GM18858 (cell line): ENCODE measurements around the gene KDM7A.
"Not testable (repeated sequence)": the region's sequence is repeated elsewhere in the genome, so short reads cannot be mapped to it uniquely, and the experiment has no call there.

Experiments used
- ATAC-seq: cut with Tn5 transposase; IDR thresholded peaks from one replicate; pipeline ENCODE4 v1.9.1; 2021; ENCODE audit not compliant: unreplicated experiment

KDM7A gene

GRCh38 chr7:140202942-140203341 lies 26.2 kb upstream of the KDM7A start:
- not testable (repeated sequence) for ATAC-seq

GRCh38 chr7:140201393-140201792 lies 24.6 kb upstream of the KDM7A start:
- no peak for ATAC-seq

GRCh38 chr7:140200061-140200989 lies 23.5 kb upstream of the KDM7A start:
- ATAC-seq, result no peak

GRCh38 chr7:140197938-140198337 lies 21.2 kb upstream of the KDM7A start:
- ATAC-seq, result no peak

GRCh38 chr7:140197218-140197890 lies 20.6 kb upstream of the KDM7A start:
- no peak for ATAC-seq

- no peak for ATAC-seq
These were observed 19.8 kb upstream of the KDM7A start for GRCh38 chr7:140196361-140197217.

- ATAC-seq, result no peak
These were observed 19.1 kb upstream of the KDM7A start for GRCh38 chr7:140195859-140196258.

GRCh38 chr7:140192620-140193019 lies 15.8 kb upstream of the KDM7A start:
- ATAC-seq, result no peak

GRCh38 chr7:140192176-140192575 lies 15.4 kb upstream of the KDM7A start:
- no peak for ATAC-seq

GRCh38 chr7:140190588-140190987 lies 13.8 kb upstream of the KDM7A start:
- ATAC-seq, result no peak

GRCh38 chr7:140189917-140190316 lies 13.1 kb upstream of the KDM7A start:
- no peak for ATAC-seq

- ATAC-seq, result no peak
These were observed 6.1 kb upstream of the KDM7A start for GRCh38 chr7:140182917-140183316.

- ATAC-seq, result no peak
These were observed 2.6 kb upstream of the KDM7A start for GRCh38 chr7:140179339-140179738.

- no peak for ATAC-seq
These were observed 571 bp downstream of the KDM7A start for GRCh38 chr7:140176122-140176701.

- peak; percentile 39 for ATAC-seq
These were observed 1.3 kb downstream of the KDM7A start for GRCh38 chr7:140175221-140176121.

GRCh38 chr7:140174217-140174616 lies 2.6 kb downstream of the KDM7A start:
- ATAC-seq, result no peak

GRCh38 chr7:140170375-140170774 lies 6.4 kb downstream of the KDM7A start:
- ATAC-seq, result no peak

- no peak for ATAC-seq
These were observed 8.0 kb downstream of the KDM7A start for GRCh38 chr7:140168816-140169215.

GRCh38 chr7:140165422-140165821 lies 11.4 kb downstream of the KDM7A start:
- no peak for ATAC-seq

GRCh38 chr7:140162081-140162480 lies 14.7 kb downstream of the KDM7A start:
- ATAC-seq, result not testable (repeated sequence)
